ENCODE data around the gene MAST4. TPM values are rescaled to one million over a fixed set of nuclear protein-coding genes. Genes with fewer than 3 reads are reported as not detected.

Gene MAST4
- total and polyA plus RNA-seq, 2 of the 13 experiments (the other 11 are each of a cell fraction or from before 2014, with no cell fraction given) = 3.4 to 3.7 TPM

DNA sequence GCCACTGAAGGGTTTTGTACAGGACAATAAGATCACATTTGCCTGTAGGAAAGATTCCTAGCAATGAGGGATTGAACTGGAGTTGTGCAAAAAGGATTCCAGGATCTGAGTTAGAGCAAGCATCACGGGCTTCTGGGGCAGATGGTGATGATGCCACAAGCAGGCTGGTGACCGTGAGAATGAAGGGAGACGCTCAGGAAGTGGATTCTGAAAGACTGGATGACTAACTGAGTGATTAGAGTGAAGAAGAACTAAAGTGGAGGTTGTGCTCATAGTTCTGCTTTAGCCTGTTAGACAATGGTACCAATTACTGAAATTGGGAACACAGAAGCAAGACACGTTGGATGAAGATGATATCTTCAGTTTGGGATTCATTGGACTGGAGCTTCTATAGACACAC, 432.2 kb downstream of the MAST4 start:
- Histone ChIP-seq H3K79me2 (ENCODE audit: insufficient read depth, low read length) (no peaks in the 10 kb centered on the region), H3K4me3 (replicated peaks in 1 of 3; ENCODE audit: insufficient read depth in 1 of 3, low read depth in 2 of 3, low read length in 3 of 3) (no peak overlapping the region), H2AFZ (ENCODE audit: low read length) (no peak overlapping the region), H4K20me1 (ENCODE audit: insufficient read depth, low read length) (no peaks in the 10 kb centered on the region), H3K27me3 (ENCODE audit: control insufficient read depth in 1 of 2, insufficient read depth in 2 of 2, low read length in 2 of 2) (no peaks in the 10 kb centered on the region), H3K27ac (ENCODE audit: extremely low read length, insufficient read depth, low read length) (no peak overlapping the region), H3K9me3 (ENCODE audit: low read length) (no peaks in the 10 kb centered on the region), H3K4me2 (ENCODE audit: low read depth, low read length) (no peak overlapping the region), H3K36me3 (replicated peaks in 1 of 2; ENCODE audit: control insufficient read depth in 1 of 2, insufficient read depth in 2 of 2, low read length in 2 of 2) (no peaks in the 10 kb centered on the region), H3K9ac (ENCODE audit: insufficient read depth, low read depth, low read length) (no peak overlapping the region), H3K4me1 (ENCODE audit: insufficient read depth, low read length) (peaks cover 13% of the 10 kb centered on the region)
- TF ChIP-seq, protein P1, sequence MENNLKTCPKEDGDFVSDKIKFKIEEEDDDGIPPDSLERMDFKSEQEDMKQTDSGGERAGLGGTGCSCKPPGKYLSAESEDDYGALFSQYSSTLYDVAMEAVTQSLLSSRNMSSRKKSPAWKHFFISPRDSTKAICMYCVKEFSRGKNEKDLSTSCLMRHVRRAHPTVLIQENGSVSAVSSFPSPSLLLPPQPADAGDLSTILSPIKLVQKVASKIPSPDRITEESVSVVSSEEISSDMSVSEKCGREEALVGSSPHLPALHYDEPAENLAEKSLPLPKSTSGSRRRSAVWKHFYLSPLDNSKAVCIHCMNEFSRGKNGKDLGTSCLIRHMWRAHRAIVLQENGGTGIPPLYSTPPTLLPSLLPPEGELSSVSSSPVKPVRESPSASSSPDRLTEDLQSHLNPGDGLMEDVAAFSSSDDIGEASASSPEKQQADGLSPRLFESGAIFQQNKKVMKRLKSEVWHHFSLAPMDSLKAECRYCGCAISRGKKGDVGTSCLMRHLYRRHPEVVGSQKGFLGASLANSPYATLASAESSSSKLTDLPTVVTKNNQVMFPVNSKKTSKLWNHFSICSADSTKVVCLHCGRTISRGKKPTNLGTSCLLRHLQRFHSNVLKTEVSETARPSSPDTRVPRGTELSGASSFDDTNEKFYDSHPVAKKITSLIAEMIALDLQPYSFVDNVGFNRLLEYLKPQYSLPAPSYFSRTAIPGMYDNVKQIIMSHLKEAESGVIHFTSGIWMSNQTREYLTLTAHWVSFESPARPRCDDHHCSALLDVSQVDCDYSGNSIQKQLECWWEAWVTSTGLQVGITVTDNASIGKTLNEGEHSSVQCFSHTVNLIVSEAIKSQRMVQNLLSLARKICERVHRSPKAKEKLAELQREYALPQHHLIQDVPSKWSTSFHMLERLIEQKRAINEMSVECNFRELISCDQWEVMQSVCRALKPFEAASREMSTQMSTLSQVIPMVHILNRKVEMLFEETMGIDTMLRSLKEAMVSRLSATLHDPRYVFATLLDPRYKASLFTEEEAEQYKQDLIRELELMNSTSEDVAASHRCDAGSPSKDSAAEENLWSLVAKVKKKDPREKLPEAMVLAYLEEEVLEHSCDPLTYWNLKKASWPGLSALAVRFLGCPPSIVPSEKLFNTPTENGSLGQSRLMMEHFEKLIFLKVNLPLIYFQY (CRISPR knock-in tag; IDR thresholded peaks at IDR 0.05; ENCODE audit: borderline replicate concordance) = no peak
- TF ChIP-seq ZNF121 (CRISPR knock-in tag; IDR thresholded peaks at IDR 0.05) (no peak), ZNF652 (CRISPR knock-in tag; IDR thresholded peaks at IDR 0.05; ENCODE audit: borderline replicate concordance, low read depth) (no peak), ZNF558 (CRISPR knock-in tag; IDR thresholded peaks at IDR 0.05; ENCODE audit: borderline replicate concordance) (no peak), ZKSCAN1 (IDR thresholded peaks at IDR 0.05; ENCODE audit: low read length) (no peak), ZNF83 (CRISPR knock-in tag; IDR thresholded peaks at IDR 0.05; ENCODE audit: borderline replicate concordance) (no peak), MIER3 (CRISPR knock-in tag; IDR thresholded peaks at IDR 0.05; ENCODE audit: borderline replicate concordance) (no peak), ZNF788 (CRISPR knock-in tag; IDR thresholded peaks at IDR 0.05; ENCODE audit: borderline replicate concordance) (no peak), POLR2AphosphoS2 (IDR thresholded peaks at IDR 0.05; ENCODE audit: low read depth, low read length) (no peak), ZNF772 (CRISPR knock-in tag; IDR thresholded peaks at IDR 0.05) (no peak), FOXK2 (IDR thresholded peaks at IDR 0.05) (no peak), PITX1 (CRISPR knock-in tag; IDR thresholded peaks at IDR 0.05) (no peak)
- TF ChIP-seq, protein P2, sequence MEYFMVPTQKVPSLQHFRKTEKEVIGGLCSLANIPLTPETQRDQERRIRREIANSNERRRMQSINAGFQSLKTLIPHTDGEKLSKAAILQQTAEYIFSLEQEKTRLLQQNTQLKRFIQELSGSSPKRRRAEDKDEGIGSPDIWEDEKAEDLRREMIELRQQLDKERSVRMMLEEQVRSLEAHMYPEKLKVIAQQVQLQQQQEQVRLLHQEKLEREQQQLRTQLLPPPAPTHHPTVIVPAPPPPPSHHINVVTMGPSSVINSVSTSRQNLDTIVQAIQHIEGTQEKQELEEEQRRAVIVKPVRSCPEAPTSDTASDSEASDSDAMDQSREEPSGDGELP (IDR thresholded peaks at IDR 0.05; ENCODE audit: borderline replicate concordance, low read depth) = no peak
- TF ChIP-seq, protein P3, sequence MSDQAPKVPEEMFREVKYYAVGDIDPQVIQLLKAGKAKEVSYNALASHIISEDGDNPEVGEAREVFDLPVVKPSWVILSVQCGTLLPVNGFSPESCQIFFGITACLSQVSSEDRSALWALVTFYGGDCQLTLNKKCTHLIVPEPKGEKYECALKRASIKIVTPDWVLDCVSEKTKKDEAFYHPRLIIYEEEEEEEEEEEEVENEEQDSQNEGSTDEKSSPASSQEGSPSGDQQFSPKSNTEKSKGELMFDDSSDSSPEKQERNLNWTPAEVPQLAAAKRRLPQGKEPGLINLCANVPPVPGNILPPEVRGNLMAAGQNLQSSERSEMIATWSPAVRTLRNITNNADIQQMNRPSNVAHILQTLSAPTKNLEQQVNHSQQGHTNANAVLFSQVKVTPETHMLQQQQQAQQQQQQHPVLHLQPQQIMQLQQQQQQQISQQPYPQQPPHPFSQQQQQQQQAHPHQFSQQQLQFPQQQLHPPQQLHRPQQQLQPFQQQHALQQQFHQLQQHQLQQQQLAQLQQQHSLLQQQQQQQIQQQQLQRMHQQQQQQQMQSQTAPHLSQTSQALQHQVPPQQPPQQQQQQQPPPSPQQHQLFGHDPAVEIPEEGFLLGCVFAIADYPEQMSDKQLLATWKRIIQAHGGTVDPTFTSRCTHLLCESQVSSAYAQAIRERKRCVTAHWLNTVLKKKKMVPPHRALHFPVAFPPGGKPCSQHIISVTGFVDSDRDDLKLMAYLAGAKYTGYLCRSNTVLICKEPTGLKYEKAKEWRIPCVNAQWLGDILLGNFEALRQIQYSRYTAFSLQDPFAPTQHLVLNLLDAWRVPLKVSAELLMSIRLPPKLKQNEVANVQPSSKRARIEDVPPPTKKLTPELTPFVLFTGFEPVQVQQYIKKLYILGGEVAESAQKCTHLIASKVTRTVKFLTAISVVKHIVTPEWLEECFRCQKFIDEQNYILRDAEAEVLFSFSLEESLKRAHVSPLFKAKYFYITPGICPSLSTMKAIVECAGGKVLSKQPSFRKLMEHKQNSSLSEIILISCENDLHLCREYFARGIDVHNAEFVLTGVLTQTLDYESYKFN (CRISPR knock-in tag; conservative IDR thresholded peaks at IDR 0.05) = no peak
- TF ChIP-seq, protein P4, sequence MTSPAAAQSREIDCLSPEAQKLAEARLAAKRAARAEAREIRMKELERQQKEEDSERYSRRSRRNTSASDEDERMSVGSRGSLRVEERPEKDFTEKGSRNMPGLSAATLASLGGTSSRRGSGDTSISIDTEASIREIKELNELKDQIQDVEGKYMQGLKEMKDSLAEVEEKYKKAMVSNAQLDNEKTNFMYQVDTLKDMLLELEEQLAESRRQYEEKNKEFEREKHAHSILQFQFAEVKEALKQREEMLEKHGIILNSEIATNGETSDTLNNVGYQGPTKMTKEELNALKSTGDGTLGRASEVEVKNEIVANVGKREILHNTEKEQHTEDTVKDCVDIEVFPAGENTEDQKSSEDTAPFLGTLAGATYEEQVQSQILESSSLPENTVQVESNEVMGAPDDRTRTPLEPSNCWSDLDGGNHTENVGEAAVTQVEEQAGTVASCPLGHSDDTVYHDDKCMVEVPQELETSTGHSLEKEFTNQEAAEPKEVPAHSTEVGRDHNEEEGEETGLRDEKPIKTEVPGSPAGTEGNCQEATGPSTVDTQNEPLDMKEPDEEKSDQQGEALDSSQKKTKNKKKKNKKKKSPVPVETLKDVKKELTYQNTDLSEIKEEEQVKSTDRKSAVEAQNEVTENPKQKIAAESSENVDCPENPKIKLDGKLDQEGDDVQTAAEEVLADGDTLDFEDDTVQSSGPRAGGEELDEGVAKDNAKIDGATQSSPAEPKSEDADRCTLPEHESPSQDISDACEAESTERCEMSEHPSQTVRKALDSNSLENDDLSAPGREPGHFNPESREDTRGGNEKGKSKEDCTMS (CRISPR knock-in tag; conservative IDR thresholded peaks at IDR 0.05) = no peak
- intact Hi-C loops (cut with micrococcal nuclease; ENCODE audit: unreplicated experiment) (no loop called here), in situ Hi-C loops (cut with HindIII; ENCODE audit: extremely low pct_ligation_motif_present, low pct_unique_long_range_greater_than_20kb) (no loop called here)
- POLR2A ChIA-PET = no interaction called here
- CTCF ChIA-PET (ENCODE audit: low intra/inter-chr PET ratio, low total read pairs) = no interaction called here
- DNase-seq (ENCODE audit: low spot score) (no peak), ATAC-seq (no peak), FAIRE-seq (no peak)
- WGBS (ENCODE audit: low lambda C conversion rate) = 96% methylated on average over 4 of the region's 4 CpGs
- no TSS peak for BruUV-seq (replicated peaks)

All from HepG2 (cell line).